Neural cell (in vitro differentiated cells): ENCODE results near the gene TTC9B. TPM values are rescaled to one million over a fixed set of nuclear protein-coding genes. Genes with fewer than 3 reads are reported as not detected.

Experiments
- H2AFZ ChIP-seq: fragments of 200-600, 300-800 bp; sonication (generic), shearing (Covaris generic); 2 replicates; pipeline ENCODE4 v1.6.0; 2014; ENCODE audit warnings: low read depth, mild to moderate bottlenecking, antibody characterized with exemption, low read length, moderate library complexity
- H3F3A ChIP-seq: fragments of 200-600 bp; shearing (Covaris generic); 2 replicates; pipeline ENCODE4 v1.6.1; 2016; ENCODE audit warnings: mild to moderate bottlenecking, moderate library complexity, mixed read lengths, antibody characterized with exemption, low read length; ENCODE audit not compliant: insufficient read depth, poor library complexity, severe bottlenecking
- H3K27ac ChIP-seq: fragments of 200-600, 300-800 bp; sonication (generic), shearing (Covaris generic); 2 replicates; pipeline ENCODE4 v1.5.1; 2014; ENCODE audit warnings: mild to moderate bottlenecking, low read length, moderate library complexity
- H3K27me3 ChIP-seq: fragments of 300-800, 200-600 bp; sonication (generic), shearing (Covaris generic); 2 replicates; pipeline ENCODE4 v1.6.0; 2014; ENCODE audit warnings: mild to moderate bottlenecking, low read depth, low read length, moderate library complexity; ENCODE audit not compliant: insufficient read depth
- H3K36me3 ChIP-seq: fragments of 300-800, 200-600 bp; sonication (generic), shearing (Covaris generic); 2 replicates; pipeline ENCODE4 v1.5.1; 2014; ENCODE audit warnings: mild to moderate bottlenecking, antibody characterized with exemption, low read length, moderate library complexity; ENCODE audit not compliant: insufficient read depth
- H3K4me2 ChIP-seq: fragments of 300-800, 200-600 bp; sonication (generic), shearing (Covaris generic); 2 replicates; pipeline ENCODE4 v1.6.0; 2014; ENCODE audit warnings: mild to moderate bottlenecking, low read length
- H3K4me3 ChIP-seq: fragments of 300-800, 200-600 bp; sonication (generic), shearing (Covaris generic); 2 replicates; pipeline ENCODE4 v1.5.1; 2014; ENCODE audit warnings: mild to moderate bottlenecking, low read length, moderate library complexity
- H3K79me2 ChIP-seq: fragments of 200-600 bp; shearing (Covaris generic); replicated peaks from 2 replicates; pipeline ENCODE4 v1.6.0; 2014; ENCODE audit warnings: mild to moderate bottlenecking, low read length, moderate library complexity; ENCODE audit not compliant: insufficient read depth
- H3K9ac ChIP-seq: fragments of 300-800, 200-600 bp; sonication (generic), shearing (Covaris generic); 2 replicates; pipeline ENCODE4 v1.6.1; 2016; ENCODE audit warnings: mild to moderate bottlenecking, low read length, mixed read lengths
- H3K9me2 ChIP-seq: fragments of 200-600 bp; shearing (Covaris generic); 2 replicates; pipeline ENCODE4 v1.6.1; 2016; ENCODE audit warnings: mild to moderate bottlenecking, low read length, mixed read lengths; ENCODE audit not compliant: insufficient read depth
- H3K9me3 ChIP-seq: fragments of 200-600, 300-800 bp; sonication (generic), shearing (Covaris generic); 2 replicates; pipeline ENCODE4 v1.6.1; 2016; ENCODE audit warnings: mild to moderate bottlenecking, mixed run types, low read length, moderate library complexity, mixed read lengths
- H4K20me1 ChIP-seq: fragments of 200-600 bp; shearing (Covaris generic); 2 replicates; pipeline ENCODE4 v1.6.1; 2016; ENCODE audit warnings: mild to moderate bottlenecking, mixed run types; ENCODE audit not compliant: insufficient read depth
- EP300 ChIP-seq: fragments of 450-650 bp; conservative IDR thresholded peaks from 2 replicates; pipeline ENCODE4 v1.6.1; 2014; ENCODE audit warnings: antibody characterized with exemption, mild to moderate bottlenecking, moderate library complexity; ENCODE audit not compliant: poor library complexity, severe bottlenecking
- EZH2 ChIP-seq: fragments of 200-600, 300-800 bp; shearing (Covaris generic), sonication (generic); IDR thresholded peaks from 2 replicates; pipeline ENCODE4 v1.6.1; 2014; ENCODE audit warnings: antibody characterized with exemption, low read length, borderline replicate concordance, mild to moderate bottlenecking; ENCODE audit not compliant: insufficient read depth, poor library complexity, severe bottlenecking
- MXI1 ChIP-seq: fragments of 450-650 bp; conservative IDR thresholded peaks from 2 replicates; pipeline ENCODE4 v1.6.1; 2014; ENCODE audit warnings: antibody characterized with exemption, mild to moderate bottlenecking; ENCODE audit not compliant: poor library complexity, severe bottlenecking
- POLR2AphosphoS5 ChIP-seq: IDR thresholded peaks from 2 replicates; pipeline ENCODE4 v1.6.1; 2012
- RAD21 ChIP-seq: fragments of 450-650 bp; conservative IDR thresholded peaks from 2 replicates; pipeline ENCODE4 v1.6.1; 2014; ENCODE audit warnings: antibody characterized with exemption, mild to moderate bottlenecking, moderate library complexity
- REST ChIP-seq: IDR thresholded peaks from 2 replicates; pipeline ENCODE4 v1.6.1; 2012; ENCODE audit warnings: borderline replicate concordance
- SMC3 ChIP-seq: fragments of 450-650 bp; conservative IDR thresholded peaks from 2 replicates; pipeline ENCODE4 v1.6.1; 2014; ENCODE audit warnings: antibody characterized with exemption, mild to moderate bottlenecking, moderate library complexity; ENCODE audit not compliant: poor library complexity
- TAF1 ChIP-seq: IDR thresholded peaks from 2 replicates; pipeline ENCODE4 v1.6.1; 2012; ENCODE audit warnings: low read depth
- polyA plus RNA-seq: library from polyadenylated mRNA; depleted of rRNA; stranded (reverse); fragments of >200 nt; gene quantifications from 2 replicates; pipeline ENCODE4 v1.2.3, GENCODE V29; 2014
- TF ChIP-seq, protein P1 (sequence below): fragments of 450-650 bp; IDR thresholded peaks from 2 replicates; pipeline ENCODE4 v1.5.1; 2014; ENCODE audit warnings: antibody characterized with exemption, mild to moderate bottlenecking, moderate library complexity; ENCODE audit not compliant: poor library complexity, severe bottlenecking

TTC9B gene
- polyA plus RNA-seq, 1 donor from 2014 or later = 111 TPM

- no peaks in the 10 kb centered on the region for H3K9me3 ChIP-seq
- H3K9me2 ChIP-seq = no peaks in the 10 kb centered on the region
- no peak overlapping the region for H3K4me3 ChIP-seq
- no peaks in the 10 kb centered on the region for H3K79me2 ChIP-seq
- H3K36me3 ChIP-seq = no peaks in the 10 kb centered on the region
- H2AFZ ChIP-seq = no peak overlapping the region
- no peaks in the 10 kb centered on the region for H4K20me1 ChIP-seq
- no peak overlapping the region for H3K9ac ChIP-seq
- TF ChIP-seq MXI1 (no peak), RAD21 (no peak), REST (no peak), POLR2AphosphoS5 (no peak), EP300 (no peak), TAF1 (no peak), SMC3 (no peak), EZH2 (no peak)
- TF ChIP-seq, protein P1, sequence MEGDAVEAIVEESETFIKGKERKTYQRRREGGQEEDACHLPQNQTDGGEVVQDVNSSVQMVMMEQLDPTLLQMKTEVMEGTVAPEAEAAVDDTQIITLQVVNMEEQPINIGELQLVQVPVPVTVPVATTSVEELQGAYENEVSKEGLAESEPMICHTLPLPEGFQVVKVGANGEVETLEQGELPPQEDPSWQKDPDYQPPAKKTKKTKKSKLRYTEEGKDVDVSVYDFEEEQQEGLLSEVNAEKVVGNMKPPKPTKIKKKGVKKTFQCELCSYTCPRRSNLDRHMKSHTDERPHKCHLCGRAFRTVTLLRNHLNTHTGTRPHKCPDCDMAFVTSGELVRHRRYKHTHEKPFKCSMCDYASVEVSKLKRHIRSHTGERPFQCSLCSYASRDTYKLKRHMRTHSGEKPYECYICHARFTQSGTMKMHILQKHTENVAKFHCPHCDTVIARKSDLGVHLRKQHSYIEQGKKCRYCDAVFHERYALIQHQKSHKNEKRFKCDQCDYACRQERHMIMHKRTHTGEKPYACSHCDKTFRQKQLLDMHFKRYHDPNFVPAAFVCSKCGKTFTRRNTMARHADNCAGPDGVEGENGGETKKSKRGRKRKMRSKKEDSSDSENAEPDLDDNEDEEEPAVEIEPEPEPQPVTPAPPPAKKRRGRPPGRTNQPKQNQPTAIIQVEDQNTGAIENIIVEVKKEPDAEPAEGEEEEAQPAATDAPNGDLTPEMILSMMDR = no peak
- H3F3A ChIP-seq = no peaks in the 10 kb centered on the region
- H3K4me2 ChIP-seq = no peak overlapping the region
- H3K27me3 ChIP-seq = peaks cover 10% of the 10 kb centered on the region
- no peak overlapping the region for H3K27ac ChIP-seq
Measured at GRCh38 chr19:40214936-40215335, 3.2 kb downstream of the TTC9B start.

DNA sequence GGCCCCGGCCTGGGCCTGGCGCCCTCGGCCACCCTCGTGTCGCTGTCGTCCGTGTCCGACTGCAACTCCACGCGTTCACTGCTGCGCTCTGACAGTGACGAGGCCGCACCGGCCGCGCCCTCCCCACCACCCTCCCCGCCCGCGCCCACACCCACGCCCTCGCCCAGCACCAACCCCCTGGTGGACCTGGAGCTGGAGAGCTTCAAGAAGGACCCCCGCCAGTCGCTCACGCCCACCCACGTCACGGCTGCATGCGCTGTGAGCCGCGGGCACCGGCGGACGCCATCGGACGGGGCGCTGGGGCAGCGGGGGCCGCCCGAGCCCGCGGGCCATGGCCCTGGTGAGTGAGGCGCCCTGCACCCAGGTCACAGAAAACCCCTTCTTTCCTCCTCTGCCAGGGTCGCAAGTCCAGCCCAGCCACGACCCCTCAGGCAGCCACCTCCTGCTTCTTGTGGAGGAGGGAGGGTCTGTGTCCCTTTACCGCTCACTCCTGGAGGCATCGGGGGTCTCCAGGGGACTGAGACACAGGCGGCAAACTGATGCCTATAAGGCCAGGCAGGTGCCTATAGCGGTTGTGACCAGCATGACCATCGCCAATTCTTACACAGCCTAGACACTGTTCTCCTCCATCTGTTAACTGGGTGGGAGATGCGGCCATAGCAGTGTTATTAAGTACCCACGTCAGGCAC lies 4.2 kb downstream of the TTC9B start:
- no peaks in the 10 kb centered on the region for H4K20me1 ChIP-seq
- no peak overlapping the region for H2AFZ ChIP-seq
- H3K9me3 ChIP-seq = no peaks in the 10 kb centered on the region
- TF ChIP-seq REST (no peak), EP300 (no peak), EZH2 (no peak), MXI1 (no peak), POLR2AphosphoS5 (no peak), TAF1 (no peak), SMC3 (no peak), RAD21 (no peak)
- TF ChIP-seq, protein P1 = no peak
- H3K27me3 ChIP-seq = peaks cover 9% of the 10 kb centered on the region
- H3K27ac ChIP-seq = no peak overlapping the region
- no peaks in the 10 kb centered on the region for H3K36me3 ChIP-seq
- H3K4me3 ChIP-seq = no peak overlapping the region
- no peaks in the 10 kb centered on the region for H3K79me2 ChIP-seq
- no peaks in the 10 kb centered on the region for H3K9me2 ChIP-seq
- no peak overlapping the region for H3K4me2 ChIP-seq
- no peak overlapping the region for H3K9ac ChIP-seq
- no peaks in the 10 kb centered on the region for H3F3A ChIP-seq
